Effector memory CD8-positive, alpha-beta T cell (primary cell): ENCODE measurements around the gene MT1X.
A peak's percentile ranks its signal among the peaks of the same experiment; 100 is the strongest.

Source experiments
- ATAC-seq: fragments of 150-1000 bp; cut with Tn5 transposase; replicated peaks from 2 replicates; pipeline ENCODE4 v1.10.0; 2021; ENCODE audit warnings: mild to moderate bottlenecking, moderate library complexity
- DNase-seq, 3 experiments: peaks; one replicate each; pipeline ENCODE4 v3.0.0; 2021
- H3K27ac Mint-ChIP-seq, 2 donors: one replicate each; pipeline ENCODE4 v1.8.0; 2022; ENCODE audit warnings: mild to moderate bottlenecking in 2 of 2, mixed read lengths in 2 of 2, moderate library complexity in 2 of 2
- H3K27me3 Mint-ChIP-seq, 2 donors: one replicate each; pipeline ENCODE4 v1.8.0; 2022; ENCODE audit warnings: mixed read lengths in 2 of 2
- H3K36me3 Mint-ChIP-seq: one replicate; pipeline ENCODE4 v1.8.0; 2022; ENCODE audit warnings: mild to moderate bottlenecking, moderate library complexity, mixed read lengths; ENCODE audit not compliant: insufficient read depth
- H3K4me1 Mint-ChIP-seq, 2 donors: one replicate each; pipeline ENCODE4 v1.8.0; 2022; ENCODE audit warnings: low read depth in 2 of 2, mixed read lengths in 2 of 2
- H3K4me3 Mint-ChIP-seq, 2 donors: one replicate each; pipeline ENCODE4 v1.8.0; 2022; ENCODE audit warnings: mild to moderate bottlenecking in 2 of 2, mixed read lengths in 2 of 2, moderate library complexity in 2 of 2
- H3K9me3 Mint-ChIP-seq, 2 donors: one replicate each; pipeline ENCODE4 v1.8.0; 2022; ENCODE audit warnings: mixed read lengths in 2 of 2

The MT1X gene

GRCh38 chr16:56691885-56692284 is 9.6 kb downstream of the MT1X start:
- Mint-ChIP-seq H3K27ac (no peak overlapping the region), H3K4me1 (no peaks in the 10 kb centered on the region), H3K9me3 (no peaks in the 10 kb centered on the region), H3K27me3 (peaks cover 0 to 24% of the 10 kb centered on the region in 2 donors), H3K36me3 (no peaks in the 10 kb centered on the region), H3K4me3 (no peak overlapping the region)
- DNase-seq (no peak), ATAC-seq (no peak)

GRCh38 chr16:56695246-56695645 is 13.0 kb downstream of the MT1X start:
- no peak for ATAC-seq
- no peak overlapping the region for H3K27ac Mint-ChIP-seq
- H3K4me1 Mint-ChIP-seq: no peaks in the 10 kb centered on the region
- H3K9me3 Mint-ChIP-seq: no peaks in the 10 kb centered on the region
- H3K36me3 Mint-ChIP-seq: no peaks in the 10 kb centered on the region
- peaks cover 0 to 8% of the 10 kb centered on the region in 2 donors for H3K27me3 Mint-ChIP-seq
- H3K4me3 Mint-ChIP-seq: no peak overlapping the region
- no peak for DNase-seq

- no peaks in the 10 kb centered on the region for H3K9me3 Mint-ChIP-seq
- no peak for ATAC-seq
- no peak overlapping the region for H3K4me3 Mint-ChIP-seq
- no peak for DNase-seq
- no peak overlapping the region for H3K27ac Mint-ChIP-seq
- no peaks in the 10 kb centered on the region for H3K27me3 Mint-ChIP-seq
- H3K36me3 Mint-ChIP-seq: no peaks in the 10 kb centered on the region
- H3K4me1 Mint-ChIP-seq: peaks cover 0 to 2% of the 10 kb centered on the region in 2 donors
These were observed 15.3 kb downstream of the MT1X start for GRCh38 chr16:56697456-56698155.

GRCh38 chr16:56700195-56700594 is 17.9 kb downstream of the MT1X start:
- H3K27ac Mint-ChIP-seq: no peak overlapping the region
- H3K36me3 Mint-ChIP-seq: no peaks in the 10 kb centered on the region
- no peaks in the 10 kb centered on the region for H3K27me3 Mint-ChIP-seq
- H3K9me3 Mint-ChIP-seq: no peaks in the 10 kb centered on the region
- DNase-seq (no peak), ATAC-seq (no peak)
- no peak overlapping the region for H3K4me3 Mint-ChIP-seq
- H3K4me1 Mint-ChIP-seq: peaks cover 0 to 2% of the 10 kb centered on the region in 2 donors

GRCh38 chr16:56700631-56701030 is 18.4 kb downstream of the MT1X start:
- Mint-ChIP-seq H3K36me3 (no peaks in the 10 kb centered on the region), H3K27ac (no peak overlapping the region), H3K27me3 (no peaks in the 10 kb centered on the region), H3K9me3 (no peaks in the 10 kb centered on the region), H3K4me3 (no peak overlapping the region), H3K4me1 (peaks cover 0 to 2% of the 10 kb centered on the region in 2 donors)
- ATAC-seq: no peak
- DNase-seq: no peak

- no peak overlapping the region for H3K27ac Mint-ChIP-seq
- ATAC-seq (no peak), DNase-seq (no peak)
- H3K36me3 Mint-ChIP-seq: peaks cover 4% of the 10 kb centered on the region
- H3K4me1 Mint-ChIP-seq: peaks cover 0 to 2% of the 10 kb centered on the region in 2 donors
- H3K27me3 Mint-ChIP-seq: no peaks in the 10 kb centered on the region
- H3K4me3 Mint-ChIP-seq: no peak overlapping the region
- H3K9me3 Mint-ChIP-seq: no peaks in the 10 kb centered on the region
These were observed 19.3 kb downstream of the MT1X start for GRCh38 chr16:56701534-56701933.

- Mint-ChIP-seq H3K9me3 (no peaks in the 10 kb centered on the region), H3K27ac (no peak overlapping the region), H3K4me1 (peaks cover 2% of the 10 kb centered on the region in 2 donors), H3K36me3 (peaks cover 4% of the 10 kb centered on the region), H3K27me3 (no peaks in the 10 kb centered on the region), H3K4me3 (no peak overlapping the region)
- ATAC-seq: no peak
- DNase-seq: no peak
These were observed 20.6 kb downstream of the MT1X start for GRCh38 chr16:56702836-56703235.

GRCh38 chr16:56708525-56709442 is 26.5 kb downstream of the MT1X start:
- Mint-ChIP-seq H3K36me3 (peaks cover 4% of the 10 kb centered on the region), H3K4me1 (peaks cover 30 to 31% of the 10 kb centered on the region in 2 donors), H3K27me3 (no peaks in the 10 kb centered on the region), H3K4me3 (peak overlapping the region; percentile 89 to 90), H3K27ac (peak overlapping the region; percentile 92 to 96), H3K9me3 (no peaks in the 10 kb centered on the region)
- DNase-seq (peak; percentile 18 to 28 (median 24)), ATAC-seq (peak; percentile 91)

GRCh38 chr16:56709443-56710040 is 27.3 kb downstream of the MT1X start:
- Mint-ChIP-seq H3K9me3 (no peaks in the 10 kb centered on the region), H3K27me3 (no peaks in the 10 kb centered on the region), H3K4me3 (peak overlapping the region; percentile 89 to 90), H3K36me3 (peaks cover 4% of the 10 kb centered on the region), H3K27ac (peak overlapping the region; percentile 92 to 96), H3K4me1 (peaks cover 30 to 31% of the 10 kb centered on the region in 2 donors)
- ATAC-seq: no peak
- no peak for DNase-seq

- peak overlapping the region; percentile 92 to 96 for H3K27ac Mint-ChIP-seq
- no peak for ATAC-seq
- no peak for DNase-seq
- no peaks in the 10 kb centered on the region for H3K9me3 Mint-ChIP-seq
- peaks cover 4% of the 10 kb centered on the region for H3K36me3 Mint-ChIP-seq
- H3K4me3 Mint-ChIP-seq: peak overlapping the region; percentile 89 to 90
- peaks cover 30 to 31% of the 10 kb centered on the region in 2 donors for H3K4me1 Mint-ChIP-seq
- no peaks in the 10 kb centered on the region for H3K27me3 Mint-ChIP-seq
These were observed 28.0 kb downstream of the MT1X start for GRCh38 chr16:56710181-56710737.

- DNase-seq: no peak
- peak overlapping the region in 1 of 2 donors; percentile 15 for H3K4me3 Mint-ChIP-seq
- ATAC-seq: no peak
- H3K27ac Mint-ChIP-seq: peak overlapping the region in 1 of 2 donors; percentile 80
- H3K4me1 Mint-ChIP-seq: peaks cover 30 to 31% of the 10 kb centered on the region in 2 donors
- H3K9me3 Mint-ChIP-seq: no peaks in the 10 kb centered on the region
- no peaks in the 10 kb centered on the region for H3K27me3 Mint-ChIP-seq
- no peaks in the 10 kb centered on the region for H3K36me3 Mint-ChIP-seq
These were observed 29.6 kb downstream of the MT1X start for GRCh38 chr16:56711862-56712261.

GRCh38 chr16:56713794-56714193 is 31.5 kb downstream of the MT1X start:
- peaks cover 19 to 23% of the 10 kb centered on the region in 2 donors for H3K4me1 Mint-ChIP-seq

GRCh38 chr16:56715126-56715525 is 32.9 kb downstream of the MT1X start:
- H3K4me3 Mint-ChIP-seq: no peak overlapping the region
- ATAC-seq: no peak
- H3K27ac Mint-ChIP-seq: no peak overlapping the region
- H3K36me3 Mint-ChIP-seq: no peaks in the 10 kb centered on the region
- H3K9me3 Mint-ChIP-seq: no peaks in the 10 kb centered on the region
- peaks cover 7 to 12% of the 10 kb centered on the region in 2 donors for H3K4me1 Mint-ChIP-seq
- DNase-seq: no peak
- H3K27me3 Mint-ChIP-seq: no peaks in the 10 kb centered on the region

More at GRCh38 chr16:56713794-56714193, 31.5 kb downstream of the MT1X start:
- ATAC-seq: no peak
- Mint-ChIP-seq H3K27ac (no peak overlapping the region), H3K36me3 (no peaks in the 10 kb centered on the region), H3K4me3 (no peak overlapping the region), H3K9me3 (no peaks in the 10 kb centered on the region), H3K27me3 (no peaks in the 10 kb centered on the region)
- DNase-seq: no peak
